ENCODE data around the gene SKP1. TPM values are rescaled to one million over a fixed set of nuclear protein-coding genes. Genes with fewer than 3 reads are reported as not detected.

Gene SKP1
- polyA plus RNA-seq, 3 donors: 681 to 900 (median 805) TPM

- DNase-seq (ENCODE audit: extremely low read depth in 1 of 11, low read depth in 9 of 11, low spot score in 4 of 11): no peak
Observed at GRCh38 chr5:134136221-134136631, 40.5 kb downstream of the SKP1 start.

GRCh38 chr5:134135091-134135655 is 41.6 kb downstream of the SKP1 start:
- no peak for DNase-seq (ENCODE audit: extremely low read depth in 1 of 11, low read depth in 9 of 11, low spot score in 4 of 11)

GRCh38 chr5:134133995-134134541 is 42.7 kb downstream of the SKP1 start:
- DNase-seq (ENCODE audit: extremely low read depth in 1 of 11, low read depth in 9 of 11, low spot score in 4 of 11): no peak

- DNase-seq (ENCODE audit: extremely low read depth in 1 of 11, low read depth in 9 of 11, low spot score in 4 of 11): no peak
Observed at GRCh38 chr5:134133188-134133994, 43.4 kb downstream of the SKP1 start.

- no peak for DNase-seq (ENCODE audit: extremely low read depth in 1 of 11, low read depth in 9 of 11, low spot score in 4 of 11)
Observed at GRCh38 chr5:134132372-134133187, 44.2 kb downstream of the SKP1 start.

GRCh38 chr5:134131578-134132350 is 45.0 kb downstream of the SKP1 start:
- DNase-seq (ENCODE audit: extremely low read depth in 1 of 11, low read depth in 9 of 11, low spot score in 4 of 11): no peak

- DNase-seq (ENCODE audit: extremely low read depth in 1 of 11, low read depth in 9 of 11, low spot score in 4 of 11): no peak
Observed at GRCh38 chr5:134131165-134131564, 45.6 kb downstream of the SKP1 start.

GRCh38 chr5:134130239-134130945 is 46.4 kb downstream of the SKP1 start:
- no peak for DNase-seq (ENCODE audit: extremely low read depth in 1 of 11, low read depth in 9 of 11, low spot score in 4 of 11)

- DNase-seq (ENCODE audit: extremely low read depth in 1 of 11, low read depth in 9 of 11, low spot score in 4 of 11): no peak
Observed at GRCh38 chr5:134129411-134130238, 47.1 kb downstream of the SKP1 start.

- DNase-seq (ENCODE audit: extremely low read depth in 1 of 11, low read depth in 9 of 11, low spot score in 4 of 11): no peak
Observed at GRCh38 chr5:134128648-134128995, 48.1 kb downstream of the SKP1 start.

- DNase-seq (ENCODE audit: extremely low read depth in 1 of 11, low read depth in 9 of 11, low spot score in 4 of 11): no peak
Observed at GRCh38 chr5:134127988-134128647, 48.6 kb downstream of the SKP1 start.

- no peak for DNase-seq (ENCODE audit: extremely low read depth in 1 of 11, low read depth in 9 of 11, low spot score in 4 of 11)
Observed at GRCh38 chr5:134127376-134127861, 49.3 kb downstream of the SKP1 start.

- no peak for DNase-seq (ENCODE audit: extremely low read depth in 1 of 11, low read depth in 9 of 11, low spot score in 4 of 11)
Observed at GRCh38 chr5:134125039-134126015, 51.4 kb downstream of the SKP1 start.

GRCh38 chr5:134124289-134125038 is 52.3 kb downstream of the SKP1 start:
- no peak for DNase-seq (ENCODE audit: extremely low read depth in 1 of 11, low read depth in 9 of 11, low spot score in 4 of 11)

- DNase-seq (ENCODE audit: extremely low read depth in 1 of 11, low read depth in 9 of 11, low spot score in 4 of 11): no peak
Observed at GRCh38 chr5:134123360-134123759, 53.4 kb downstream of the SKP1 start.
